Occipital lobe (tissue), 2 donors: ENCODE results near the gene HRH1. TPM values are rescaled to one million over a fixed set of nuclear protein-coding genes. Genes with fewer than 3 reads are reported as not detected.
"Not testable (repeated sequence)": the region's sequence is repeated elsewhere in the genome, so short reads cannot be mapped to it uniquely, and the experiment has no call there.

Source experiments
- DNase-seq: peaks from one replicate; lab custom pipeline; 2025; lab: John Stamatoyannopoulos, UW
- total RNA-seq: library from RNA; depleted of rRNA; stranded (reverse); fragments of >200 nt; gene quantifications from one replicate; pipeline ENCODE4 v1.2.3, GENCODE V29; 2014

HRH1 gene
- total RNA-seq, 1 donor from 2014 or later = 1.7 TPM

DNA sequence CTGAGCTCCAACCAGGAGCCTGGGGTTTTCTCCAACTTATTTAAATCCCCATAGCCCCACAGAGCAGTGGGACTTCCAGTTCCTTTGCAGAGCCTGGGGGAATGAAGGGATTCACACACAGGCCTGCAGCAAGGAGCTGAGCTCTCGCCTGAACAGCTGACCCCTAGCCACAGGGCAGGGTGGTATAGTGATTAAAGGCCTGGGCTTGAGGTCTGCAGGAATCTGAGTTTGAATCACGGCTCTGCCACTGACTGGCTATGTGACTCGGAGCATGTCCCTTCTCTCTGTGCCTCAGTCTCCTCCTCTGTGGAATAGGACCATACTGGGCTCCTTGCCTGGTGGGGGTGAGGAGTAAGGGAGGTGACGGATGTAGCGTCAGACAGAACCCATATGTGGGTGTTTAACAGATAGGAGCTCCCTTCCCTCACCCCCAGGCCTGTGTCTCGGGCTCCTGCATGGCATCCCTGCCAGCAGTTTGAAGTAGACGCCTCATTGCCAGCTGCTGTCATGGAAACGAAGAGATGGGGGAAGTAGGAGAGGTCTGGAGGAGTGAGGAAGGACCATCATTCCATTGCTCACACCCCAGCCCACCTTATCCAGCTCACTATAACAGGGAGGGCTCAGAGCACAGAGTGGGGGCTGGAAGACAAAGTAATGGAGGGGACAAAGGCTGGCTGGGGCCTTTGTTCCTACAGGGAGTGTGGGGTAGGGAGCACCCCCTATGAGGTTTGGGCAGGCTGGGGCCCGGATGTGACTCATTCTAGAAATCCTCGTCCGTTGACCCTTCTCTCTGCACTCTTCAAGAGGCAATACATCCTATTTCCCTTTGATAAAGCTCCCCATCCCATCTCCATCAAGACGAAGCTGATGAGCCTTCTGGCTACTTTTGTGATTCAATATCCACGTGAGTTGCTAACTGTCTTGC is 14.8 kb downstream of the HRH1 start:
- no peak for DNase-seq

- DNase-seq = no peak
These were observed 15.9 kb downstream of the HRH1 start for GRCh38 chr3:11170052-11170770.

GRCh38 chr3:11172096-11172690 is 17.9 kb downstream of the HRH1 start:
- no peak for DNase-seq

DNA sequence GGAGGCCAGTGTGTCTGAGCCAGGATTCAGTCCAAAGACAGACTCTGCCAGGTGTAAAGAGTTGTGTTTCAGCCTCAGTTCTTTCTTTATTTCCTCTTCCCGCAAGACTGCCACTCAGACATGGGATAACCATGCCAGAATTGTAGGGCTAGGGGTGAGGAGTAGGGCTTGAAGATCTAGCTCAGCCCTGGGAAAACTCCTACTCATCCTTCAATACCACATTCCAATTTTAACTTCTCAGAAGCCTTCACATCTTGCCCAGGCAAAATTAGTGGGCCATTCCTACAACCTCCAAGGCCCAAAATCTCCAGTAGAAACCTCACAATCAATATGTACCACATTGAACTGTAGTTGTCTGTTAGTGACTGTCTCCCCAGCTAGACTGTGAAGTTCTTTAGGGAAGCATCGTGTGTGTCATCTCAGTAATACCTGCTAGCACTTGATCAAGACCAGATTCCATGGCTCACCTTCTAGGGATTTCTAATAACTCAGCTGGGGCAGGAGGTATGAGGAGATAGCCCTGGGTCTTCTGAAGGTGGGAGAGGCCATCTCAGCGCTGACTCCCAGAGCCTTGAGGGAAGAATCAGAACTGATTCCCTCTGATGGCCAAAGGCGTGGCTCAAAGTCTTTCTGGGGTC is 19.7 kb downstream of the HRH1 start:
- DNase-seq = no peak

DNA sequence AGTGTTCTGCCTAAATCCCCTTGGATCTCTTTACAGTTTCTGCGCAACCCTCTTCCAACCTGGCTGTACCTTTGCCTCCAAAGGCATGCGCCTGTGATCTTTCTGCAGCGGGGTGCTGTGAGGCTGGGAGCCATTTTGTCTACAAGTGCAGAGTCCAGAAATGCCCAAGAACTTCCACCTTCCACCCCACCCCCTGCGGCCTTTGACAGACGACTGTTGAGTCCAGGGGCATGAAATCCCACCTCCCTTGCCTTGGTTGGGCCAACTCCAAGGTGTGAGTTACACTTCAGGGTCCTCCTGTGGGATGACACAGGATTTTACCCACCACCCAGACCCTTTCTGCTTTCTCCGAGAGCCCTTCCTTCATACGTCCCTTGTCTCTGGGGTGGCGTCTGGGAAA is 24.1 kb downstream of the HRH1 start:
- no peak for DNase-seq

GRCh38 chr3:11184328-11184969 is 30.2 kb downstream of the HRH1 start:
- not testable (repeated sequence) for DNase-seq

- no peak for DNase-seq
These were observed 30.9 kb downstream of the HRH1 start for GRCh38 chr3:11185144-11185543.

DNA sequence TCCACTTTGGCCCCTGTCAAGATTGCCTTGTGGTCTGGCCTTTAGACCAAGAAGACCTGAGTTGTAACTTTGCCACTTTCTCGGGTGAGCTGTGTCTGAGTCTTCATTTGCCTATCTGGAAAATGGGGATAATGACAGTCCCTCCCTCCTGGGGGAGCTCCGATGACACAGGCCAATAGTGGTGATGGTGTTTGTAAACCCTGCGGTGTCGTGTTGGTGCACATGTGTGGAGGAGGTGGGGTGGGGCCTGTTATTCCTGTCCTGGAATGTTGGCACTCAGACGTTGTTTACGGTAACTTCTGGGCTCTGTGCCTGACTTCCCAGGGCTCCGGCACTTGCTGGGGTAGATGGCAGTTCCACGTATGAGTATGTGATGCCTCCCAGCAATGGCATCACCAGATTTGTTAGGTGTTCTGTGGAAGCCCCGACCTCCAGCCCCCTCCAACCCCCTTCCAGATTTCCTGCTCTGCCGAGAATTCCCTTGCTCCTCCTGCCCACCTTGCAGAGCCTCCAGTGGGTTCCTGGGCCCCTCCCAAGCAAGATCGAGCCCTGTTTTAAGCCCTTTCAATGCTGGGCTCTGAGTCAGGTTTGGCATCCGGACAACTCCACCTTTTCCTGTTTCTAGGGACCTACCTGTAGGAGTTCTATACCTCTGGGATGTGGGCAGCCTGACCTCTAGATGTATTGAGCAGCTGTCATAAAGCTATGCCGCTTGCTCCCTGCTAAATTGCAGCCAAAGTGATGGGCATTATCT is 31.4 kb downstream of the HRH1 start:
- no peak for DNase-seq

GRCh38 chr3:11186318-11186692 is 32.0 kb downstream of the HRH1 start:
- DNase-seq = no peak

DNA sequence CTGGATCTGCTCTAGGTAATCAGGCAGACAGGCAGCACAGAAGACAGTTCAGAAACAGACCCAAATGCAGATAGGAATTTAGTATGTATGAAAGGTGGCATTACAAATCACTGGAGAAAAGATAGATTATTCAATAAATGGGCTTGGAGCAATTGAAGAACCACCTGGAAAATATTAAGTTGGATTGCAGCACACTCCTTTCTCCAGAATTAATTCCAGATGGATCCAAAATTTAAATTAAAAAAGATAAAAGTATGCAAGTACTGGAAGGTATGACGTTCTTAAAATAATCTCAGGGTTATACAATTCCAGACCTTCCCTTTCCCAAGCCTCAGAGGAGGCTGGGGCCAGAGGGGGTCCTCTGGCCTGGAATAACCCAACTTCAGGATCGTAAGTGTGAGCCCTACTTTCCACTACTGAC is 32.5 kb downstream of the HRH1 start:
- DNase-seq = no peak

- DNase-seq = no peak
These were observed 33.4 kb downstream of the HRH1 start for GRCh38 chr3:11187681-11188080.

- no peak for DNase-seq
These were observed 33.9 kb downstream of the HRH1 start for GRCh38 chr3:11188231-11188630.

DNA sequence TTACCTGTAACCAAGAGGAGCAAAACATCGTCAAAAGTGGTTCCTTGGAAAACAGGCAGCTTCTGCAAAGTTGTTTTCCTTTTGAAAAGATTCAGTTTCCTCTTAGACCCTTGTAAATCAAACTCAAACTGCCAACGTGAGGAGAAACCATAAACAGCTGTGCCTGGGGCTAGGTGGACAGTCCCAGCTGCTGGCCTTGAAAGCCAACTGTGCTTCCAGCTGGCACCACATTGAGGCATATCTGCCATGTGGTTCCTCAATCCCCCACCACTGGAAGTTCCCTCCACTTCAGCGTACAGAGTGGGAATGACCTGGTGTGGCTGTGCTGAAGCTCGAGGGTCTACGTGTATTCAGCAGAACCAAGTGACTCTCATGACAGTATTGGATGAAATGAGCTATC is 40.9 kb downstream of the HRH1 start:
- DNase-seq = no peak

- DNase-seq = no peak
These were observed 41.5 kb downstream of the HRH1 start for GRCh38 chr3:11195721-11196332.

GRCh38 chr3:11197484-11197883 is 43.2 kb downstream of the HRH1 start:
- DNase-seq = no peak

DNA sequence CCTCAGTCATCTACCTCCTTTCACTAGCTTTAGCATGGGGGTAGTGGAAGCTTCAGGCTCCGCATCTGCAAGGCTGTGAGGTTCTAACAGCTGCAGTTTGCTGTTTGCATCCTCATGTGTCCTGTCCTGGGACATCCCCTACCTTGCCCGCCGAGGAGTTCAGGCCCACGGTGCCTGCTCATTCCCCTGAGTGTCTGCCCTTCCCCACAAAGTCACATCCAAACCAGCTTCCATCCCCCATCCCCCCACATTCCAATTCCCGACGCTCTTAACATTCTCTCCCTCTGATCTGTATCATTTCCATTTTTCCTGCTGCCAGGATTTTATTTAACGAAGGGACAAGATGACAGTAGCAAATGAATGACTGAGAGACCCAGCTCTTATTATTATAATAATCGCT is 43.8 kb downstream of the HRH1 start:
- no peak for DNase-seq

DNA sequence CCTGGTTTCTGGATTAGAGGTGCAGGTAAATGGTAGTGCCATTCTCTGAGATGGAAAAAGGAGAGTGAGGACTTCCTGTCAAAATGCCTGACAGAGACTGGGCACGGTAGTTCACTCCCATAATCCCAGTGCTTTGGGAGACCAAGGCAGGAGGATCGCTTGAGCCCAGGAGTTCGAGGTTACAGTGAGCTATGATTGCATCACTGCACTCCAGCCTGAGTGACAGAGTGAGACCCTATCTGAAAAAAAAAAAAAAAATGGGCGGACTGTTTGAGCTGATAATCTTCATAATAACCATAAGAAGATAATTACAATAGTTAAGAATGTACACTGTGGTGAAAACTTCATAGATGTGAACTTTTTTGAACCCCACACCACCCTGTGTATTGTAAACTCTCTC is 44.2 kb downstream of the HRH1 start:
- no peak for DNase-seq

GRCh38 chr3:11199902-11200845 is 45.9 kb downstream of the HRH1 start:
- no peak for DNase-seq
